HG03135 (cell line): ENCODE results near the gene AOAH.
"Not testable (repeated sequence)": the region's sequence is repeated elsewhere in the genome, so short reads cannot be mapped to it uniquely, and the experiment has no call there.

ENCODE experiments used
- ATAC-seq: cut with Tn5 transposase; IDR thresholded peaks from one replicate; pipeline ENCODE4 v1.9.1; 2021; ENCODE audit warnings: mild to moderate bottlenecking, moderate library complexity; ENCODE audit not compliant: unreplicated experiment

The AOAH gene

GRCh38 chr7:36659638-36660341 lies 64.5 kb downstream of the AOAH start:
- ATAC-seq: no peak

DNA sequence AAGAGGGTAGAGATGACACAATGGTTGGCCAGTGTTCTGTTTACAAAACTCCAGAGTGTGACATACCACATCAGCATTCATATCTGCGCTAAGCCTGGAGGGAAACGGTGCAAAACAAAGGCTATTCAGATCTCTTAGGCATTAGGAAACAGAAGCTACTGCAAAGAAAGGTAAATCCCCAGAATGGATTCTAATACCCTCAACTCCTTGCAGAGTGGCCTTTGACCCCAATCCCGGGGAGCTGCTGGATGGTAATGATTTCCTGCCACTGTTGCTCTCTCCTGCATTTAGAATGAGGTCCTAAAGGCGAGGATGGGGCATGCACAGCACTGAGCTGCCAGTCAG lies 65.2 kb downstream of the AOAH start:
- no peak for ATAC-seq

- ATAC-seq: no peak
These were observed 65.7 kb downstream of the AOAH start for GRCh38 chr7:36658335-36659171.

DNA sequence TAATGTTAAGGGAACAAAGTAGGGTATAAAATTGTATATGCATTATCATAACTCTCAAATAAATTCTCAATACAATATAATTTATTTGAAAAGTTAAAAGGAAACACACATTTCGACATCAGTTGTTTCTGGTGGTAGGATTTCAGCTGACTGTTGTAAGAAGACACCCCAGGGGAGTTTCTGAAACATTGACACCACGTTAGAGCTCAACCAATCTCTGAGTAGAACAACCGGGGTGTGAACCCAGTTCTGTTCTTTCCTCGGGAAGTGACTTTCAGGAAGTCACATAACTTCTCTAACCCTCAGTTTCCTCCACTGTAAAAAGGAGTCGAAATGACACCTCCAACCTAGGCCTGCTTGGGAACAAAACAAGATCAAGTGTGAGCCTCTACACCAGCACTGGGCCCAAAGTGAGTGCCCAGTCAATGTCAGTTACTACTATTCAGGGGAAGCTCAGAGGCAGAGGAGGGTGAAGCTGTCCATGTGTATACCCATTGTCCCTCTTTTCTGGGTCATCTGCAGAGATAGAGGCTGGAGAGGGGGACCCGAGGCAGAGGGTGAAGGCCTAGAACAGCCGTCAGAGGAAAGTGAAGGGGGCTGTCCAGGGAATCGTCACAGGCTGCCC lies 67.1 kb downstream of the AOAH start:
- ATAC-seq: no peak

DNA sequence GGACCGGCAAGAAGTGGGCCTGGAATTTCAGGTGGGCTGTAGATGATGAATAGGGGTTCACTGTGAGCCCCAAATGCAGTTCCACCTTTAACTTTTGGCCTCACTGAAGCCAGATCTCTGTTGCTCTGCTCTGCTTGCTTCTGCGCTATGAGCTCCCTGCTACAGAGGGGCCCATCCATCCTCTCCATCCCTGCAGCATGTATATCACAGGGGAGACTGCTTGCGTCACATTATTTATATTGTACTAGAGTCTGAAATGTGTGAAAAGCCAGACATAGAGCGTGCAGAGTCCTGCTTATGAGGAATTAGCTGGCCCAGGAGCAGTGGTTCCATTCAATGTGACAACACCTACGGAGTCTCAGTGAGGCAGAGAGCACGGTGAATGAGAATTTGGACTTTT lies 69.9 kb downstream of the AOAH start:
- no peak for ATAC-seq

DNA sequence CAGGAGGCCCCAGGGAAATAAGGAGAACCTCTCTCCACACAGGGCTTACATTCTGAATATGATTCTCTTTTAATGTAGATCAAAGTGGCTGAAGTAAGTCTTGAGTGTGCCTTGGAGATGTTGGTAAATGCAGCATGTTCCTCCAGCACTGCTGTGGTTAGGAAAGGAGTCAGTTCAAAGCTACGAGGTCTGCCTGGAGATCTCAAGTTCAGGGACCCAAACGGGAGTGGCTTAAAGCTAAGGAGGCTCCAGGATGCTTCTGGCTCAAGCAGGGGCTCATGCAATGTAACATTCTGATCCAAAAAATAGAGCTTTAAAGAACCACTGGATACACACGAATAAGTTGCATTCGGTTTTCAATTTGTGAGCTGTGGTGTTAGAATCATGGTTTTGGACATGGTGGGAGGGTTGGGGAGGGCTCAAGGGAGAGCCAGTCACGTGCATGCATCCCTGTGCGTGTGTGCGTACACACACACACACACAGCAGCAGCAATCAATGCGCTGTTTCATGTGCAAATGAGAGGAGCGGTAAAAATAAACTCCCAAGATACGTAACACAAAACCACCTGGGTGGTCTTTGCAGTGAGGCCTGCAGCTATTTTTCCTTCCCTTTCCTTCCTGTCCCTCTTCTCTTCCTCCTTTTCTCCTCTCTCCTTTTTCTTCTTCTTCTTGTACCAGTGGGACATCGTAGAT lies 70.5 kb downstream of the AOAH start:
- ATAC-seq: no peak

- no peak for ATAC-seq
These were observed 71.2 kb downstream of the AOAH start for GRCh38 chr7:36653008-36653662.

GRCh38 chr7:36652431-36652830 lies 71.9 kb downstream of the AOAH start:
- ATAC-seq: no peak

DNA sequence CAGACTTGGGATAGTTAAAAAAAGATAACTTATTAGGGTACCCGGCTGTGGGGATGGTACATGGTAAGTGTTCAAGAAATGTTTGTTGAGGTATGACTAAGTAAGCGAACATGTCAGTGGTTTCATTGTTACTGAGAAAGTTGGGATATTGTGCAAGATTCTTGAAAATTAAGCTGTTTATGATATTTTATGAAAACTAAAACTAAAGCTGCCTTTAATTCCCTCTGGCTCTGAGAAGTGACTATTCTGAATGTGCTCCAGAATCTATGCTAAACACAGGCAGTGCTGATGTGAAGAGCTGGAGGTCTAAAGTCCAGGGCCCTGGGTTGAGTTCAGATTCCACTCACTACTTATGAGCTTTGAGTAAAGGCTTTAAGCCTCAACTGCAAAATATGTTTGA lies 72.9 kb downstream of the AOAH start:
- ATAC-seq: no peak

GRCh38 chr7:36650766-36651312 lies 73.5 kb downstream of the AOAH start:
- ATAC-seq: no peak

DNA sequence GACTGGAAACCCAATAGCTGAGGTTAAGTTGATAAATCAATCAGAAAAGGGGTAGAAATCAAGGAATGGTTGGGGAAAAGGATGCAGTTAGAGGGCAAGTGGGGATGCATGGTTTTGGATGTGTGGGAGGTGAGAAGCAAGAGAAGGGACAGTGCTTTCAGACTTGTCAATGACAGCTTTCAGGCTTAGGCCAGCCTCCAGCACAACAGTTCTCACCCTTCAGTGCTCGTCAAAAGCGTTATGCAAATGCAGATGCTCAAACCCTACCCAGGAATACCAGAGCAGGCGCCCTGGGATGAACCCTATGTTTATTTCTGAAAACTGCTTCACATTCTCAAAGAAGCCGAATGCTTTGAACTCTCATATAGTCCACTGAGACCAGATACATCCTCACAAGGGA lies 74.0 kb downstream of the AOAH start:
- ATAC-seq: no peak

GRCh38 chr7:36649319-36649718 lies 75.0 kb downstream of the AOAH start:
- ATAC-seq: not testable (repeated sequence)

DNA sequence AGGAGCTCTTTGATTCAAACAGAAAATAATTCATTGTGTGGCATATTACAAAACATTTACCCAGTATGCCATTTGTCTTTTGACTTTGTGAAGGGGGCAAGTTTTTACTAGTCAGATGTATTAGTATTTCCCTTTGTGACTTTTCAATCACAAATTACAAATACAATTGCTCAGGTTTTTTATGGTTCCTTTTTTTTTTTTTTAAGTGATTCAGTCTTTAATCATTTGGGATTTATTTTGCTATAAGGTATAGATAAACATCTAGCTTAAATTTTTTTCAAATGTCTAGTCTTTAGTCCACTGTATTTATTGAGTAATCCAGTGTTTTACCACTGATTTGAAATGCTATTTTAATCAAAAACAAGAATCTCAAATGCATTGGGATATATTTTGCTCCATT lies 75.9 kb downstream of the AOAH start:
- ATAC-seq: no peak

DNA sequence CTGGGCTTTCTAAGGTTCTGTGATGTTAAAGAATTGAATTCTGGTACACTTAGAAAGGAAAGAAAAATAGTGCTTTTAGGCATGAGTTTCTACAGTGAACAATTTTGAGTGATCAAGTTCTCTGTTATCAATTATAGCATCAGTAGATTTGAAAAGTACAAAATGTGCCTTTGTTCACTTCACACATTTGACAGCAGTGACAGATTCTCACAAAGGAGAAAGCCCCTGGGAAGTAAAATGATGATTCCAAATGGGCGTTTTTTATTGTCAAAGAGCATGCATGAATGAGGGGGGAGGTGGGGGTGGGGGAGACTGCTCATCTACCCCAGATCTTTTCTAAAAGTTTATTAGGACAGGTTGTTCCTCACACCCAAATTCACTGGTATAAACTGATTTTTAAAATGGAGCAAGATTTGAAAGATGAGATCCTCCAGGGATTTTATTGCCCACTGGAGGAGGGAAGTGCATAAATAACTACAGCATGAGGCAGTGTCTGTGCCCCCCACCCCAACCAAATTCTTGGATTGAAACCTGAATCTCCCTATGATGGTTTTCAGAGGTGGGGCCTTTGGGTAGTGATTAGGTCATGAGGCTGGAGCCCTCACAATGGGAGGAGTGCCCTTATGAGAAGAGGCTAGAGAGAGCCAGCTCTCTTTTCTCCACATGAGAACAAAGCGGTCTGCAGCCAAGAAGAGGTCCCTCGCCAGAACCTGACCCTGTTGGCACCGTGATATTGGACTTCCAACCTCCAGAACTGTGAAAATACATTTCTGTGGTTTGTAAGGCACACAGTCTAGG lies 79.5 kb downstream of the AOAH start:
- no peak for ATAC-seq

GRCh38 chr7:36642414-36642813 lies 81.9 kb downstream of the AOAH start:
- ATAC-seq: no peak

- no peak for ATAC-seq
These were observed 82.3 kb downstream of the AOAH start for GRCh38 chr7:36642010-36642409.

DNA sequence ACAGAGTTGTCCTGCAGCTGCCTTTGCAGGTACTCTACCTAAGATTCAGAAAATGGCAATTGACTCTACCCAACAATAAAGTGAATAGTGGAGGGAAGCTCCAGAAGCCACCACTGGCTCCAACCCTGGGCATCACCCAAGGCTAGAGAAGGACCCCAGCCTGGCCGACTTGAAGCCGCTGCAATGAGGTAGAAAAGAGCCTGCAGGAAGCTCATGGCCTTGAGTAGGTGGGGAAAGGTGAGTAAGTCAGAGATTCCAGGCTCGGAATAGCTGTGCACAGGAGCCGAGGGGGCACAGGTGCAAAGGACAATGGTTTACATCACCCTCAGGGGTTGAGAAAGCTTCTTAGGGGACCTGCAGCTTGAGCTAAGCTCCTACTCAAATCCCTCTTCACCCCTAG lies 83.6 kb downstream of the AOAH start:
- ATAC-seq: no peak

- ATAC-seq: no peak
These were observed 84.5 kb downstream of the AOAH start for GRCh38 chr7:36639826-36640225.

GRCh38 chr7:36638586-36639263 lies 85.6 kb downstream of the AOAH start:
- ATAC-seq: no peak
